Brain microvascular endothelial cell (primary cell): ENCODE results near the gene SHC3.

Experiments
- DNase-seq: peaks from one replicate; pipeline ENCODE4 v3.0.0-alpha.2; 2020
- H3K27ac ChIP-seq: fragments of 250-450 bp; sonication (Bioruptor Pico); 2 replicates; pipeline ENCODE4 v1.5.1; 2020; ENCODE audit warnings: mild to moderate bottlenecking, moderate library complexity
- H3K27me3 ChIP-seq: fragments of 250-450 bp; sonication (Bioruptor Pico); replicated peaks from 2 replicates; pipeline ENCODE4 v1.5.1; 2020; ENCODE audit warnings: mild to moderate bottlenecking
- H3K36me3 ChIP-seq: fragments of 250-450 bp; sonication (Bioruptor Pico); replicated peaks from 2 replicates; pipeline ENCODE4 v1.5.1; 2020; ENCODE audit warnings: mild to moderate bottlenecking
- H3K4me3 ChIP-seq: 2 replicates; pipeline ENCODE4 v1.5.1; 2011; ENCODE audit warnings: low read depth, mild to moderate bottlenecking, control low read depth, low read length, moderate library complexity
- CTCF ChIP-seq: IDR thresholded peaks from 2 replicates; pipeline ENCODE4 v1.5.1; 2011; ENCODE audit warnings: low read depth, mild to moderate bottlenecking, moderate library complexity, low read length, control low read depth, inconsistent platforms; ENCODE audit errors: missing control alignments
- in situ Hi-C: cut with HindIII; loops from 2 replicates; pipeline ENCODE4 v1.10.0; 2017; ENCODE audit warnings: low sequenced_read_pairs, low pct_ligation_motif_present

The SHC3 gene

GRCh38 chr9:89010526-89011111 is 168.0 kb downstream of the SHC3 start:
- Histone ChIP-seq H3K27me3 (no peaks in the 10 kb centered on the region), H3K27ac (no peak overlapping the region), H3K4me3 (no peak overlapping the region), H3K36me3 (peaks cover 29% of the 10 kb centered on the region)
- no peak for DNase-seq
- no peak for TF ChIP-seq CTCF
- in situ Hi-C loops = no loop called here

- H3K36me3 ChIP-seq = peaks cover 32% of the 10 kb centered on the region
- no peak overlapping the region for H3K27ac ChIP-seq
- no peak for DNase-seq
- TF ChIP-seq CTCF = no peak
- no peak overlapping the region for H3K4me3 ChIP-seq
- H3K27me3 ChIP-seq = no peaks in the 10 kb centered on the region
- in situ Hi-C loops = no loop called here
Measured at GRCh38 chr9:89010056-89010455, 168.6 kb downstream of the SHC3 start.

- DNase-seq = no peak
- H3K27ac ChIP-seq = no peak overlapping the region
- H3K36me3 ChIP-seq = peaks cover 36% of the 10 kb centered on the region
- no peaks in the 10 kb centered on the region for H3K27me3 ChIP-seq
- in situ Hi-C loops = no loop called here
- H3K4me3 ChIP-seq = no peak overlapping the region
- no peak for TF ChIP-seq CTCF
Measured at GRCh38 chr9:89009546-89009840, 169.1 kb downstream of the SHC3 start.

GRCh38 chr9:89008744-89009545 is 169.7 kb downstream of the SHC3 start:
- in situ Hi-C loops = no loop called here
- peaks cover 38% of the 10 kb centered on the region for H3K36me3 ChIP-seq
- H3K27ac ChIP-seq = no peak overlapping the region
- peak; percentile 63 for TF ChIP-seq CTCF
- no peak overlapping the region for H3K4me3 ChIP-seq
- DNase-seq = no peak
- H3K27me3 ChIP-seq = no peaks in the 10 kb centered on the region

GRCh38 chr9:89008055-89008743 is 170.4 kb downstream of the SHC3 start:
- in situ Hi-C loops = no loop called here
- H3K4me3 ChIP-seq = no peak overlapping the region
- no peak overlapping the region for H3K27ac ChIP-seq
- peaks cover 43% of the 10 kb centered on the region for H3K36me3 ChIP-seq
- TF ChIP-seq CTCF = no peak
- no peaks in the 10 kb centered on the region for H3K27me3 ChIP-seq
- DNase-seq = no peak
